GM18907 (cell line): ENCODE measurements around the gene GTF3C4.
"Not testable (repeated sequence)": the region's sequence is repeated elsewhere in the genome, so short reads cannot be mapped to it uniquely, and the experiment has no call there.

Experiments
- ATAC-seq: cut with Tn5 transposase; IDR thresholded peaks from one replicate; pipeline ENCODE4 v1.9.1; 2021; ENCODE audit warnings: mild to moderate bottlenecking, moderate library complexity; ENCODE audit not compliant: unreplicated experiment

GTF3C4 gene

GRCh38 chr9:132694144-132694543, 23.9 kb downstream of the GTF3C4 start:
- no peak for ATAC-seq

- ATAC-seq, result no peak
Observed at GRCh38 chr9:132697230-132697629, 27.0 kb downstream of the GTF3C4 start.

GRCh38 chr9:132698989-132699388, 28.7 kb downstream of the GTF3C4 start:
- ATAC-seq, result no peak

GRCh38 chr9:132699956-132700355, 29.7 kb downstream of the GTF3C4 start:
- ATAC-seq, result no peak

- no peak for ATAC-seq
Observed at GRCh38 chr9:132702254-132702653, 32.0 kb downstream of the GTF3C4 start.

GRCh38 chr9:132703336-132703735, 33.1 kb downstream of the GTF3C4 start:
- ATAC-seq, result no peak

GRCh38 chr9:132708239-132708638, 38.0 kb downstream of the GTF3C4 start:
- ATAC-seq, result no peak

- ATAC-seq, result no peak
Observed at GRCh38 chr9:132708769-132709430, 38.6 kb downstream of the GTF3C4 start.

GRCh38 chr9:132710333-132710732, 40.1 kb downstream of the GTF3C4 start:
- ATAC-seq, result no peak

GRCh38 chr9:132711152-132711551, 40.9 kb downstream of the GTF3C4 start:
- ATAC-seq, result not testable (repeated sequence)

GRCh38 chr9:132711846-132712245, 41.6 kb downstream of the GTF3C4 start:
- no peak for ATAC-seq

GRCh38 chr9:132712753-132713152, 42.5 kb downstream of the GTF3C4 start:
- ATAC-seq, result no peak

- ATAC-seq, result no peak
Observed at GRCh38 chr9:132716007-132716406, 45.7 kb downstream of the GTF3C4 start.

- no peak for ATAC-seq
Observed at GRCh38 chr9:132717326-132717945, 47.2 kb downstream of the GTF3C4 start.

GRCh38 chr9:132718381-132718928, 48.2 kb downstream of the GTF3C4 start:
- not testable (repeated sequence) for ATAC-seq

- no peak for ATAC-seq
Observed at GRCh38 chr9:132721661-132722060, 51.4 kb downstream of the GTF3C4 start.

GRCh38 chr9:132722564-132723065, 52.4 kb downstream of the GTF3C4 start:
- no peak for ATAC-seq

- no peak for ATAC-seq
Observed at GRCh38 chr9:132723809-132724208, 53.5 kb downstream of the GTF3C4 start.

- ATAC-seq, result no peak
Observed at GRCh38 chr9:132725306-132725705, 55.0 kb downstream of the GTF3C4 start.

GRCh38 chr9:132726576-132727130, 56.4 kb downstream of the GTF3C4 start:
- no peak for ATAC-seq

- no peak for ATAC-seq
Observed at GRCh38 chr9:132728071-132728470, 57.8 kb downstream of the GTF3C4 start.

GRCh38 chr9:132728497-132728896, 58.2 kb downstream of the GTF3C4 start:
- no peak for ATAC-seq
